Naive thymus-derived CD4-positive, alpha-beta T cell (primary cell): ENCODE data around the gene MYBPC1. TPM values are rescaled to one million over a fixed set of nuclear protein-coding genes. Genes with fewer than 3 reads are reported as not detected.

Experiments
- ATAC-seq: fragments of 150-1000 bp; cut with Tn5 transposase; 2 replicates; pipeline ENCODE4 v1.10.0; 2021; ENCODE audit warnings: mild to moderate bottlenecking, moderate library complexity
- CTCF ChIA-PET: fragments of 350-600 bp; sonication (Branson Sonifier 250); formaldehyde crosslinking; loops from one replicate; lab custom pipeline; 2021; ENCODE audit warnings: antibody characterized with exemption; lab: Charles Lee
- POLR2A ChIA-PET: fragments of 350-600 bp; sonication (Branson Sonifier 250); formaldehyde crosslinking; loops from one replicate; lab custom pipeline; 2021; ENCODE audit warnings: antibody characterized with exemption, inconsistent platforms; lab: Charles Lee
- DNase-seq, 9 donors: peaks; one replicate each; pipeline versions ENCODE4 v3.0.0 to v3.0.0-alpha.2; 2020 to 2022; ENCODE audit warnings: mixed read lengths in 1 of 9
- H3K27ac ChIP-seq: one replicate; pipeline ENCODE4 v1.7.0; 2013; ENCODE audit warnings: mild to moderate bottlenecking, low read depth, low read length, moderate library complexity
- H3K27me3 ChIP-seq, 2 donors: one replicate each; pipeline ENCODE4 v1.7.0; 2013; ENCODE audit warnings: low read length in 2 of 2, mild to moderate bottlenecking in 2 of 2, moderate library complexity in 2 of 2; ENCODE audit not compliant: control insufficient read depth in 2 of 2, insufficient read depth in 2 of 2
- H3K36me3 ChIP-seq, 3 experiments: 1 replicate in 2 of 3; 2 replicates in 1 of 3; pipeline ENCODE4 v1.7.0; 2013; ENCODE audit warnings: low read length in 3 of 3, mild to moderate bottlenecking in 3 of 3, moderate library complexity in 1 of 3; ENCODE audit not compliant: insufficient read depth in 3 of 3, control insufficient read depth in 2 of 3
- H3K4me1 ChIP-seq, 2 donors: one replicate each; pipeline ENCODE4 v1.7.0; 2013; ENCODE audit warnings: low read length in 2 of 2, mild to moderate bottlenecking in 2 of 2, moderate library complexity in 1 of 2; ENCODE audit not compliant: control insufficient read depth in 2 of 2, insufficient read depth in 2 of 2
- H3K4me3 ChIP-seq: 2 replicates; pipeline ENCODE4 v1.7.0; 2013; ENCODE audit warnings: mild to moderate bottlenecking, low read length
- H3K9me3 ChIP-seq, 3 experiments: 1 replicate in 2 of 3; 2 replicates in 1 of 3; pipeline ENCODE4 v1.7.0; 2013; ENCODE audit warnings: low read length in 3 of 3; ENCODE audit not compliant: control insufficient read depth in 2 of 3
- H3K27ac Mint-ChIP-seq, 9 donors: one replicate each; pipeline ENCODE4 v1.8.0; 2020 to 2022; ENCODE audit warnings: mixed read lengths in 9 of 9, mild to moderate bottlenecking in 8 of 9, moderate library complexity in 5 of 9, inconsistent platforms in 2 of 9
- H3K27me3 Mint-ChIP-seq, 5 donors: one replicate each; pipeline ENCODE4 v1.8.0; 2021 to 2022; ENCODE audit warnings: mixed read lengths in 5 of 5, mild to moderate bottlenecking in 1 of 5
- H3K36me3 Mint-ChIP-seq, 5 donors: one replicate each; pipeline ENCODE4 v1.8.0; 2020 to 2022; ENCODE audit warnings: mixed read lengths in 5 of 5, mild to moderate bottlenecking in 3 of 5, inconsistent platforms in 1 of 5
- H3K4me1 Mint-ChIP-seq, 7 donors: one replicate each; pipeline ENCODE4 v1.8.0; 2020 to 2022; ENCODE audit warnings: mixed read lengths in 7 of 7, mild to moderate bottlenecking in 3 of 7, inconsistent platforms in 1 of 7
- H3K4me3 Mint-ChIP-seq, 10 donors: one replicate each; pipeline ENCODE4 v1.8.0; 2020 to 2022; ENCODE audit warnings: mild to moderate bottlenecking in 10 of 10, mixed read lengths in 10 of 10, moderate library complexity in 6 of 10, inconsistent platforms in 2 of 10
- H3K9me3 Mint-ChIP-seq, 11 donors: one replicate each; pipeline ENCODE4 v1.8.0; 2020 to 2022; ENCODE audit warnings: mixed read lengths in 11 of 11, mild to moderate bottlenecking in 4 of 11, inconsistent platforms in 1 of 11, moderate library complexity in 1 of 11
- intact Hi-C, 2 donors: fragments of 100-400 bp; cut with micrococcal nuclease; formaldehyde crosslinking; loops; one replicate each; pipeline ENCODE4 v1.15.1; 2023
- polyA plus RNA-seq, 2 donors: library from polyadenylated mRNA; unstranded; fragments of 300-500 nt; fragmentation: Illumina TruSeq; gene quantifications; one replicate each; pipeline ENCODE4 v1.2.3, GENCODE V29; 2021
- total RNA-seq, 6 experiments: library from RNA in 5 of 6; stranded (reverse) in 5 of 6; gene quantifications; 1 replicate in 5 of 6; 2 replicates in 1 of 6; pipeline ENCODE4 v1.2.3 and lab custom pipeline; 2021 to 2026

Gene MYBPC1
- total and polyA plus RNA-seq, 7 experiments from 2014 or later = not detected

DNA sequence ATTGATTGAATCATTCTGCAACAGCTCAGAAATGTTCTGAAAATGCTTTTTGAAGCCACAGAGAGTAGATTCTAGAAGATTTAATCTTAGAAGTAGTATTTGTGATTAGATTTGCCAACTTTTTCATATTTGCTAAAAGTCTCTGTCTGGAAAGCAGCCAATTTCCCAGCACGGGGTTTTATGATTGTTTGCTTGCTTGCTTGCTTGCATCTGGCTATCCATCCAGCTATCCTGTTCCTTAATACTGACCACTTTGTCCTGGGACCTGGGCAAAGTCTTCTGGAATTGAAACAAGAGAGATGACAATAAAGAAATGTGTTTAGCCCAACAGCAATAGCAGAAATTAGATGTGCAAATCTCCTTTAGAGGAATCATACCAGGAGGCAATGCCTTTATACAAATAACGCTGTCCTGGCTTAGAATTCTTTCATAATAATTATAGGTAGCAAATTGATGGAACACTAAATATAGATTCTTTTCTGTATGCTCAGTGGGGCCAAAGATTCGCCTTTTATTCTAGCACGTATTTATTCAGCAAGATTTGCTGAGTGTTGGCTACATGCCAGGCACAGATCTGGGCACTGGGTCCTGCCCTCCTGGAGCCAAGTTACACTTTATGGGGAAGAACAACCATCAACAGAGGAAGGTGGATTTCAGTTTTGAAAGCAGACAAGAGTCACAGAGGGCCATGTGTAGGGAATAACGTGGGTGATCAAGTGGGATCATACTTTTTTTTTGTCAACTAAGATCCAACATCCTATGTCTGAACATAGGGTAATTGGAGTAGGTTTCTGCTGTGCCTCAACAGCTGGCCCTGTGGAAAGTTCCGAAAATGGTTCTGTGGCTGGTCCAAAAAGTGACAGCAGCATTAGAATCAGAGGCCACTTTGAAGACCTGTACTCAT is 25.3 kb downstream of the MYBPC1 start:
- H3K27ac ChIP-seq = no peak overlapping the region
- ATAC-seq = no peak
- intact Hi-C loops = no loop called here

DNA sequence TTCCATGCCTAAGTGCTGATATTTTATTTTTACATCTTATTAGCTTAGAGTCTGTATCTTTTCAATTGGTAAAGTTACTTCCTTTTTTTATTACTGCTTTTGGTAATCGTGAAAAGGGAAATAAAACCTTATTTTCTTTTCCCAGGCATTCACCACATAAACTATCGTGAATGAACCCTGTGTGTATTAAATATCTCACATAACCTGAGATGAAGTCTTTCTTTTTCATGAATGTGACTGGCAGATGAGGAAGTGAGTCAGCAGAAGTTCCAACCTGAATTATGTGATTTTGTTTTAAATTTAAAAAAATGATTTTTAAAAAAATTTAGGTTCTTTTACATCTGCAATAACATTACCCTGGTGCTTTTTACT is 26.0 kb downstream of the MYBPC1 start:
- H3K9me3 ChIP-seq = no peaks in the 10 kb centered on the region
- H3K27me3 ChIP-seq = peaks cover 0 to 3% of the 10 kb centered on the region in 2 donors
- H3K36me3 Mint-ChIP-seq = no peaks in the 10 kb centered on the region
- intact Hi-C loops = no loop called here
- H3K27ac ChIP-seq = no peak overlapping the region
- H3K27ac Mint-ChIP-seq = no peak overlapping the region
- DNase-seq (no peak), ATAC-seq (no peak)
- no peak overlapping the region for H3K4me3 Mint-ChIP-seq
- no peak overlapping the region for H3K4me3 ChIP-seq
- ChIA-PET POLR2A (no interaction called here), CTCF (no interaction called here)
- peaks cover 0 to 10% of the 10 kb centered on the region in 2 donors for H3K4me1 ChIP-seq
- peaks cover 0 to 2% (median 0%) of the 10 kb centered on the region in 11 donors for H3K9me3 Mint-ChIP-seq
- H3K4me1 Mint-ChIP-seq = peaks cover 8 to 15% (median 8%) of the 10 kb centered on the region in 7 donors
- no peaks in the 10 kb centered on the region for H3K36me3 ChIP-seq
- H3K27me3 Mint-ChIP-seq = peaks cover 0 to 13% (median 9%) of the 10 kb centered on the region in 5 donors

More for the DNA sequence above, 25.3 kb downstream of the MYBPC1 start:
- H3K4me1 ChIP-seq = peaks cover 0 to 12% of the 10 kb centered on the region in 2 donors
- H3K4me3 Mint-ChIP-seq = no peak overlapping the region
- no peak for DNase-seq
- no peaks in the 10 kb centered on the region for H3K36me3 ChIP-seq
- no peaks in the 10 kb centered on the region for H3K9me3 ChIP-seq
- peaks cover 0 to 2% (median 0%) of the 10 kb centered on the region in 11 donors for H3K9me3 Mint-ChIP-seq
- H3K27me3 Mint-ChIP-seq = peaks cover 0 to 13% (median 9%) of the 10 kb centered on the region in 5 donors
- no peaks in the 10 kb centered on the region for H3K36me3 Mint-ChIP-seq
- peaks cover 8 to 20% (median 12%) of the 10 kb centered on the region in 7 donors for H3K4me1 Mint-ChIP-seq
- H3K27ac Mint-ChIP-seq = no peak overlapping the region
- CTCF ChIA-PET = no interaction called here
- peaks cover 0 to 3% of the 10 kb centered on the region in 2 donors for H3K27me3 ChIP-seq
- POLR2A ChIA-PET = no interaction called here
- H3K4me3 ChIP-seq = no peak overlapping the region

GRCh38 chr12:101628676-101629075 is 33.9 kb downstream of the MYBPC1 start:
- peaks cover 0 to 16% (median 13%) of the 10 kb centered on the region in 5 donors for H3K27me3 Mint-ChIP-seq
- DNase-seq = no peak
- ChIA-PET POLR2A (no interaction called here), CTCF (no interaction called here)
- H3K9me3 ChIP-seq = no peaks in the 10 kb centered on the region
- no peaks in the 10 kb centered on the region for H3K36me3 Mint-ChIP-seq
- peaks cover 0 to 2% (median 0%) of the 10 kb centered on the region in 11 donors for H3K9me3 Mint-ChIP-seq
- H3K27me3 ChIP-seq = no peaks in the 10 kb centered on the region
- H3K36me3 ChIP-seq = no peaks in the 10 kb centered on the region
- H3K4me1 ChIP-seq = no peaks in the 10 kb centered on the region
- no peak overlapping the region for H3K27ac ChIP-seq
- ATAC-seq = no peak
- no peak overlapping the region for H3K4me3 Mint-ChIP-seq
- H3K4me1 Mint-ChIP-seq = peaks cover 0 to 4% (median 0%) of the 10 kb centered on the region in 7 donors
- intact Hi-C loops = no loop called here
- H3K4me3 ChIP-seq = no peak overlapping the region
- no peak overlapping the region for H3K27ac Mint-ChIP-seq

DNA sequence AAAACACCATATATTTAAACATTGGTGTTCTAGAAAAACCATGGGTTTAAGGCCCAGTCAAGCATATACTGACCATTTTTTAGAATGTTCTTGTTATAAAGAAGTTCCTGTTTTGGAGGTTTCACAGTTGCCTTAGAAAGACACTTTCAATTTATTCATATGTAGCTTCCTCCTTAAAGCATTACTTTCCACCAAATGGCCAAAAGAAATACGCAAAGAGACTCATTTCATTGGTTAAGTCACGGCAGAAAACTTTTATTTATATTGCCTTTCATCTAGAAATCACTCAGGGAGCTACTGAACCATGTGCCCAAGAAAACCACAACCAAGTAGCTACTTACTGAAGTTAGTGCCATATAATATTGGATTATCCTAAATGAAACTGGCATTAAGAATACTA is 40.0 kb downstream of the MYBPC1 start:
- H3K27me3 ChIP-seq = no peaks in the 10 kb centered on the region
- Mint-ChIP-seq H3K4me1 (peaks cover 0 to 7% (median 5%) of the 10 kb centered on the region in 7 donors), H3K27me3 (peaks cover 0 to 15% (median 7%) of the 10 kb centered on the region in 5 donors), H3K36me3 (no peaks in the 10 kb centered on the region), H3K4me3 (no peak overlapping the region), H3K9me3 (peaks cover 0 to 2% (median 0%) of the 10 kb centered on the region in 11 donors), H3K27ac (peak overlapping the region in 1 of 9 donors; percentile 63)
- no peaks in the 10 kb centered on the region for H3K4me1 ChIP-seq
- ChIA-PET CTCF (no interaction called here), POLR2A (no interaction called here)
- H3K36me3 ChIP-seq = no peaks in the 10 kb centered on the region
- H3K9me3 ChIP-seq = no peaks in the 10 kb centered on the region
- no peak overlapping the region for H3K27ac ChIP-seq
- no peak overlapping the region for H3K4me3 ChIP-seq
- no peak for DNase-seq
- intact Hi-C loops = no loop called here
- ATAC-seq = no peak

GRCh38 chr12:101637936-101638335 is 43.2 kb downstream of the MYBPC1 start:
- ATAC-seq (no peak), DNase-seq (no peak)
- Mint-ChIP-seq H3K27me3 (peaks cover 18 to 40% (median 30%) of the 10 kb centered on the region in 5 donors), H3K9me3 (peaks cover 0 to 2% (median 0%) of the 10 kb centered on the region in 11 donors), H3K4me1 (peaks cover 0 to 12% (median 9%) of the 10 kb centered on the region in 7 donors), H3K36me3 (peaks cover 0 to 2% (median 0%) of the 10 kb centered on the region in 5 donors), H3K27ac (no peak overlapping the region), H3K4me3 (no peak overlapping the region)
- intact Hi-C loops = no loop called here
- ChIA-PET CTCF (no interaction called here), POLR2A (no interaction called here)
- peaks cover 0 to 8% of the 10 kb centered on the region in 2 donors for H3K27me3 ChIP-seq
- H3K4me3 ChIP-seq = no peak overlapping the region
- H3K4me1 ChIP-seq = no peaks in the 10 kb centered on the region
- no peak overlapping the region for H3K27ac ChIP-seq
- no peaks in the 10 kb centered on the region for H3K9me3 ChIP-seq
- H3K36me3 ChIP-seq = no peaks in the 10 kb centered on the region

DNA sequence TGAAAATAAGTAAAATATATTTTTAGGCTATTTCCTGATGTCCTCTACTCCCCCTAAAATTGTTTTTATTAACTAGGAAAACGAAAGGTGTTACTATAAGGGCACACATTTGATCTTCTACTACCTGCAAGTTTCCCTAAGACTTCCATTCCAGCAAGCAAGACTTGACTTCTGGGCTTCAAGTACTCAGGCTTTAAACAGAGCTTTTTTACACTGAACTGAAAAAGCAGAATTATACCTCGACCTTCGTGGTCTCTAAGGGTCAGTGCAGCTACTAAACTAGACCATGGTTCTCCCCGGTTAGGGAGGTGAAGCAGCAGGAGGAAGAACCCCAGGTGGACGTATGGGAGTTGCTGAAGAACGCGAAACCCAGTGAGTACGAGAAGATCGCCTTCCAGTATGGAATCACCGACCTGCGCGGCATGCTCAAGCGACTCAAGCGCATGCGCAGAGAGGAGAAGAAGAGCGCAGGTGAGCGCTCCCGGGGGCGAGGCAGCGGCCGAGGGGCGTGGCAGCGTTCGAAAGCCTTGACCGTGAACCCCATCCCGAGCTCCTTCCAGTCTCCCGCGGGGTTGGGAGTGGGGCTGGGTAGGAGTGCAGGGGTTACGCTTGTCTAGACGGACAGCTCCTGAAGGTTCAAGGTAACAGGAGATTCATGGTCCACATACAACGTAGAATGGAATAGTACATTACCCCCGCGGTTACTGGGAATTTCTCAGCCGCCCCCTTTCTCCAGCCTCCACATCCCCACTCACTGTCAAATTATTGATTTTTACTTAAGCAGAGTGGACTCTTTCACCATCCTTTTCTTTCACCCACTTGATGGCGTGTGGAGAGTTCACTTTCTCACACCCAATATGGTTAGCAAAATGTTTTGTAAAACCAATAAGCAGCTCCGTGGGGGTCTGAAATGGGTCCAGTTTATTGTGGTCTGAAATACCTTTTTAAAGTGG is 47.6 kb downstream of the MYBPC1 start:
- Mint-ChIP-seq H3K36me3 (peaks cover 0 to 2% (median 0%) of the 10 kb centered on the region in 5 donors), H3K4me3 (peak overlapping the region in 9 of 10 donors; percentile 36 to 80 (median 59)), H3K27me3 (peaks cover 23 to 47% (median 27%) of the 10 kb centered on the region in 5 donors), H3K9me3 (no peaks in the 10 kb centered on the region), H3K4me1 (peaks cover 0 to 8% (median 5%) of the 10 kb centered on the region in 7 donors), H3K27ac (no peak overlapping the region)
- no peaks in the 10 kb centered on the region for H3K4me1 ChIP-seq
- no peak overlapping the region for H3K27ac ChIP-seq
- ATAC-seq (no peak), DNase-seq (peak in 4 of 9 donors; percentile 1 to 15 (median 8))
- H3K36me3 ChIP-seq = no peaks in the 10 kb centered on the region
- CTCF ChIA-PET = interaction anchor here (0.7 kb wide), 1 partner anchor 381 kb away, joined by 3 read pairs; no protein-coding TSS in a partner anchor
- intact Hi-C loops = no loop called here
- no peak overlapping the region for H3K4me3 ChIP-seq
- POLR2A ChIA-PET = interaction anchor here (0.8 kb wide), 1 partner anchor 47 kb away, joined by 3 read pairs; no protein-coding TSS in a partner anchor
- H3K9me3 ChIP-seq = no peaks in the 10 kb centered on the region
- peaks cover 0 to 8% of the 10 kb centered on the region in 2 donors for H3K27me3 ChIP-seq
